Hematopoietic multipotent progenitor cell treated with erythropoietin and hydrocortisone succinate and interleukin-3 and kit ligand, for 6 days (in vitro differentiated cells): Measurements from ENCODE around the gene NDUFS7.
A peak's percentile ranks its signal among the peaks of the same experiment; 100 is the strongest.
"Not testable (repeated sequence)": the region's sequence is repeated elsewhere in the genome, so short reads cannot be mapped to it uniquely, and the experiment has no call there.

ENCODE experiments used
- DNase-seq: peaks from one replicate; pipeline ENCODE4 v3.0.0-alpha.2; 2015

NDUFS7 gene

GRCh38 chr19:1435378-1435989, 51.8 kb downstream of the NDUFS7 start:
- DNase-seq = no peak

GRCh38 chr19:1437609-1438008, 53.9 kb downstream of the NDUFS7 start:
- DNase-seq = no peak

GRCh38 chr19:1438035-1438932, 54.6 kb downstream of the NDUFS7 start, which contains the start of gene RPS15:
RPS15 (plus strand) TSS chr19:1438396; CDS start chr19:1438426, 30 bp downstream.
- DNase-seq = peak; percentile 95

GRCh38 chr19:1438933-1439354, 55.2 kb downstream of the NDUFS7 start:
- DNase-seq = peak; percentile 45

GRCh38 chr19:1439525-1440417, 56.1 kb downstream of the NDUFS7 start:
- DNase-seq = not testable (repeated sequence)

DNA sequence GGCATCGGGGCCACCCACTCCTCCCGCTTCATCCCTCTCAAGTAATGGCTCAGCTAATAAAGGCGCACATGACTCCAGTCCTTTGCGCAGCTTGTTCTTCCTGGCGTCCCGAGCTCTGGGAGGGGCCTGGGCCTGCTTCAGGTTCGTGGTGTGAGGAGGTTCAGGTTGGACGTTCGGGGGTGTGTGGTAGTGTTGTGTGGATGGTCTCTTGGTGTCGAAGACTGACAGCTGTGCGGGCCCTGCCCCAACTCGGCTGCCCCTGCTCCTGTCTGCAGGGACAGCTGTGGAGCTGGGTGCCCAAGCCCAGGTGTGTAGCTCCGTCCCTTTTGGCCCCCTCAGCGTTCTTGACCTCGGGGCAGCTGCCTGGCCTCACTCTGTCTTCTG, 56.7 kb downstream of the NDUFS7 start:
- no peak for DNase-seq

DNA sequence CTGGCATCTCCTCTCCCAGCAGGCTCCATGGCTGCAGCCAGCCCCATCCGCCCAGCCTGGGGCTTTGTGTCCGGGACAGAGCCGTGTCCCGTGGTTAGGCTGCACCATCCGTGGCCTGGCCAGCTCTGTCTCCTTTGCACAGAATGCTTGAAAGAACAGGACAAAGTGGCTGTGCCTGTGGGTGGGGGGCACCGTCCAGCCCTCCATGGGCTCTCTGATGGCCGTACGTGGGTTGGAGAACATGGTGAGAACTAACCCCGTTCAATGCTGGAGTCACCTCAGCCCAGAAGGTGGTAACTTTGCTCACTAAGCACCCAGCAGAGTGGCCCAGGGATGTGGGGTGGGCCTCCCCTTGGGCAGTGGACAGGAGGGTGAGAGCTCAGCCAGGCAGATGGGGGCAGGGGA, 57.3 kb downstream of the NDUFS7 start:
- no peak for DNase-seq

DNA sequence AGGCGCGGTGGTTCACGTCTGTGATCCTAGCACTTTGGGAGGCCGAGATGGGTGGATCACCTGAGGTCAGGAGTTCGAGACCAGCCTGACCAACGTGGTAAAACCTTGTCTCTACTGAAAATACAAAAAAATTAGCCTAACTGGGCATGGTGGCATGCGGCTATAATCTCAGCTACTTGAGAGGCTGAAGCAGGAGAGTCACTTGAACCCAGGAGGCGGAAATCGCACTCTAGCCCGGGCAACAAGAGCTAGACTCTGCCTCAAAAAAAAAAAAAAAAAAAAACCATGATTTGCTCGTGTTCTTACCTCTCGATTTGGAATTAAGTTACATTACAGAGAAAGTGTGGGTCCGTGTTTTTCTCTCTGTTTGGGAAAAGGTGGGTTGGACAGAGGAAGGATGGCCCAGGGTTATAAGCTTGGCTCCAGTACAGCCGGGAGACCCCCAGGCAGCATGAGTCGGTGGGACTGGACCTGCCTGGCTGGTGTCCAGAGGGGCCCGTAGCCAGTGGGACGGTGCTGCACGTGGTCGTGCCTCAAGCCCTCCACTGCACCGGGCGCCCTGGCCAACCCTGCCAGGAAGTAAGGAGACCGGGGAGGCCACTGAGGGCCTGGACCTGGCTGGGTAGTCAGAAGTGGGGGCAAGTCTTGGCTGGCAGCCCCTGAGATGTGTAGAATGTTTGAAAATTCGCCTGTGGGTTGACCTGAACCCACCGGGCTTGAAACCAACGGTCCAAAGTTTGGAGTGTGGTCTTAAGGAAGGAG, 58.2 kb downstream of the NDUFS7 start:
- DNase-seq = no peak
